ENCODE data around the gene ZNF175.

Gene ZNF175

GRCh38 chr19:51570962-51571575 lies at the start of gene ZNF175:
Gene ZNF175, plus strand, starts transcription at chr19:51571283. Its CDS starts 2,047 bp downstream, at chr19:51573330.
- DNase-seq (ENCODE audit: low read depth in 2 of 2): peak; percentile 76 to 80

GRCh38 chr19:51521357-51521756 lies 49.7 kb upstream of the ZNF175 start:
- no peak for DNase-seq (ENCODE audit: low read depth in 2 of 2)

- no peak for DNase-seq (ENCODE audit: low read depth in 2 of 2)
Measured at GRCh38 chr19:51521781-51522180, 49.3 kb upstream of the ZNF175 start.

GRCh38 chr19:51524666-51525264 lies 46.3 kb upstream of the ZNF175 start:
- no peak for DNase-seq (ENCODE audit: low read depth in 2 of 2)

GRCh38 chr19:51525651-51526050 lies 45.4 kb upstream of the ZNF175 start:
- DNase-seq (ENCODE audit: low read depth in 2 of 2): no peak

GRCh38 chr19:51529301-51529700 lies 41.8 kb upstream of the ZNF175 start:
- no peak for DNase-seq (ENCODE audit: low read depth in 2 of 2)

GRCh38 chr19:51530616-51531015 lies 40.5 kb upstream of the ZNF175 start:
- no peak for DNase-seq (ENCODE audit: low read depth in 2 of 2)

GRCh38 chr19:51531349-51532315 lies 39.5 kb upstream of the ZNF175 start, which contains the start of gene SIGLEC6:
Gene SIGLEC6, minus strand, starts transcription at chr19:51531670. Its CDS starts 22 bp downstream, at chr19:51531648.
- no peak for DNase-seq (ENCODE audit: low read depth in 2 of 2)

GRCh38 chr19:51535535-51535934 lies 35.5 kb upstream of the ZNF175 start:
- no peak for DNase-seq (ENCODE audit: low read depth in 2 of 2)

- DNase-seq (ENCODE audit: low read depth in 2 of 2): no peak
Measured at GRCh38 chr19:51539821-51540366, 31.2 kb upstream of the ZNF175 start.

- DNase-seq (ENCODE audit: low read depth in 2 of 2): no peak
Measured at GRCh38 chr19:51541458-51542357, 29.4 kb upstream of the ZNF175 start.

- DNase-seq (ENCODE audit: low read depth in 2 of 2): no peak
Measured at GRCh38 chr19:51542699-51543098, 28.4 kb upstream of the ZNF175 start.

GRCh38 chr19:51544038-51544437 lies 27.0 kb upstream of the ZNF175 start:
- DNase-seq (ENCODE audit: low read depth in 2 of 2): no peak

- no peak for DNase-seq (ENCODE audit: low read depth in 2 of 2)
Measured at GRCh38 chr19:51546107-51546649, 24.9 kb upstream of the ZNF175 start.

- DNase-seq (ENCODE audit: low read depth in 2 of 2): peak in 1 of 2 donors; percentile 25
Measured at GRCh38 chr19:51546650-51547396, 24.3 kb upstream of the ZNF175 start.

GRCh38 chr19:51547397-51548212 lies 23.5 kb upstream of the ZNF175 start:
- DNase-seq (ENCODE audit: low read depth in 2 of 2): no peak

GRCh38 chr19:51548213-51548651 lies 22.9 kb upstream of the ZNF175 start:
- DNase-seq (ENCODE audit: low read depth in 2 of 2): no peak

- no peak for DNase-seq (ENCODE audit: low read depth in 2 of 2)
Measured at GRCh38 chr19:51548891-51549305, 22.2 kb upstream of the ZNF175 start.

Measured in activated CD8-positive, alpha-beta memory T cell treated with anti-CD3 and anti-CD28 coated beads for 4 hours (primary cell).